HG02798 (cell line): ENCODE measurements around the gene DOCK2.

ENCODE experiments used
- ATAC-seq: cut with Tn5 transposase; IDR thresholded peaks from one replicate; pipeline ENCODE4 v1.9.1; 2021; ENCODE audit warnings: mild to moderate bottlenecking; ENCODE audit not compliant: unreplicated experiment, poor library complexity

The DOCK2 gene

DNA sequence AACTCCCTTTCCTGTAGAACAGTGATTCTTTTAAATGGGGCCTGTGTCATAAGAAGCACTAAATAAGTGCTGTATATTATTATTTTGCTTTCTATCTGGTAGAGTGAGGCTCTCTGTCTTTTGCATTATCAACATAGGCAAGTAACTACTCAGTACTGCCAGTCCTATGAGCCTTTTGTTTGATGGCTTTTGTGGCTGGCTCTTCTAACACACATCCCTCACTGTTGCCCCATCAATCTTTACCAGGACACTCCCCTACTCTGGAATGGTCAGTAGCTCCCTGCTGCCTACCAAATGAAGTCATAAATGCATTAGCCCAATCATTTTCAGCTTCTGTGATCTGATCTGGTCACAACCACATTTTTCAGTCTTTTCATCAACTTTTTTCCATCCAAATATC lies 205.6 kb downstream of the DOCK2 start:
- ATAC-seq, result no peak

DNA sequence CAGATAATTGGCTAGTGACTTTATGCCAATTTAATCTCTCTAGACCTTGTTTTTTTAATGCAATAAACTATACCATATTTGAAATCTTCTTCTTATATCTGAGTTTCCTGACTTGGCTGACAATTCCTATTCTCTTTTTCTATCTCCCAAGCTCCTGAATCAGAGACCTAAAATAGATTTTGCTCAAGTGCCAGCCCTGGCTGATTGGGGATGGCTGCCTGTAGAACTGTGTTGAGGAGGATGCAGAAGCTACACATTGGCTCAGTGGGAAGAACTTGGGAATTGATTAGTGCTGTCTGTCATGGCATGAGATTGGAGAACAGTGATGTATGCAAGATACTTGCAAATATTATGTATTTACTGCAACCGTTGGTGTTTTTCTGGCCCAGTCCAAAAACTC lies 210.4 kb downstream of the DOCK2 start:
- no peak for ATAC-seq

DNA sequence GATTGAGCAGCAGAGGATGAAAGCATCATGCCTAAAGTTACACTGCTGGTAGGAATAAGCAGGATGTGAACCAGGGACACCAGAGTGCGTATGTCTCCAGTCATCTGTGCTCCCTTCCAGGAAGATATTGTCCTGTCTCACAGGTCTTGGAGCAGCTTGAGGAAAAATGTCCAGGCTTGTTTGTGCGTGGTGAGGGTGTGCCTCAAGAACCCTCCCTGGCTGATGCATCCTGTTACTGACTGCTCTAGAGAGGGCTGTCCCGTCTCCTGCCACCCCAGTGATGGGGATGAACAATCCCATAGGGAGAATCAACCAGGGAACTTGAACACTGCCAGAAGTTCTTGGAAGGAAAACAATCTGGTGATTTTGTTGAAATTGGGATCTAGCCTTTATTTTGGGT lies 211.2 kb downstream of the DOCK2 start:
- no peak for ATAC-seq

DNA sequence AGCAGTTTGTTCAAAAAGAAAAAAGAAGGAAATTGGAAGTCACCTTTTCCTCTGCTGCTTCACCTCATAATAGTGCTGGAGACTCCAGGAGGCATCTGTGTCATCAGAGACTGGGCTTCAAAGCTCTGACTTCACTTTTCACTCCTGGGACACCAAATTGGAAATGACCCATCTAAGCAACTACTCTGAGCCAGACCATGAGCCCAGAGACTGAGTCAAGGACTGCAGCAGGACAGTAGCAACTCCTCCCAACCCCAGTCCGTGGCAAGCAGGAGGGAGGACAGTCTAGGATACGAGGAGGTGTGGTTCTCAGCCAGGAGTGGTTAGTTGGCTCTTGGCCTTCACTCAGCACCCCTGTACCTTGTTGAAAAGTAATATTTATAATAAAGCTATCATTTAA lies 211.7 kb downstream of the DOCK2 start:
- no peak for ATAC-seq

DNA sequence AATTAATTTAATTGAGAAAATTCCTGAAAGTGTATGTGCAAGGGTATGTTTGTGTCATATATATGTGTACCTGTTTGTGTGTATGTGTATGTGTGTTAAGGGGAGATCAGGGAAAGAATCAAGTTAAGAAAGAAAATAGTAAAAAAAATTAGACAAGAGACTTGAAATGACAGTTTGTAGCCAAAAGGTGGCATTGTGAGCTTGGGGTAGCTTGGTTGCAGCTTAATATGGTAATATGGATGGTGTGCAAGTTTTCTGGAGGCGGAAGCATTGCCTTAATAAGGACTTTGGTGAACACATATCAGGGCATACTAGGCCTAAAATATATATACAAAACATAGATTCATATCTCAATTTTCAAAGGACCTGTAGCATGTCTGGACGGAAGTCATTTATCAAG lies 213.3 kb downstream of the DOCK2 start:
- ATAC-seq, result no peak

DNA sequence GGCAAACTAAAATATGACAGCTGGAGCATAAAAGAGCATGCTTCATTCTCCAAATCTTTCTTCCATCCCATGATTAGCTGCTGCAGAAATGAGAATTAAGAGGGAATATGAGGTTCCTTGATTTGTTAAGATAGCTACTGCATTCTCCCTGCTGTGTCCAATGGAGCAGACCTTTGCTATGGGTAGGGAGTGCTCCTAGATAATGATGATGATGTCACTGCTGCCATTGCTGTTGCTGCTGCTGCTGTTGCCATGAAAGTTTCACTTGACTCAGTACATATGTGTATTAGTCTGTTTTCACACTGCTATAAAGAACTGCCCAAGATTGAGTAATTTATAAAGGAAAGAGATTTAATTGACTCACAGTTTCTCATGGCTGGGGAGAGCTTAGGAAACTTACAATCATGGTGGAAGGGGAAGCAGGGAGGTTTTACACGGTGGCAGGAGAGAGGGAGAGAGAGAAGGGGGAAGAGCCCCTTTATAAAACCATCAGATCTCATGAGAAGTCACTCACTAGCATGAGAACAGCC lies 214.3 kb downstream of the DOCK2 start:
- ATAC-seq, result no peak

DNA sequence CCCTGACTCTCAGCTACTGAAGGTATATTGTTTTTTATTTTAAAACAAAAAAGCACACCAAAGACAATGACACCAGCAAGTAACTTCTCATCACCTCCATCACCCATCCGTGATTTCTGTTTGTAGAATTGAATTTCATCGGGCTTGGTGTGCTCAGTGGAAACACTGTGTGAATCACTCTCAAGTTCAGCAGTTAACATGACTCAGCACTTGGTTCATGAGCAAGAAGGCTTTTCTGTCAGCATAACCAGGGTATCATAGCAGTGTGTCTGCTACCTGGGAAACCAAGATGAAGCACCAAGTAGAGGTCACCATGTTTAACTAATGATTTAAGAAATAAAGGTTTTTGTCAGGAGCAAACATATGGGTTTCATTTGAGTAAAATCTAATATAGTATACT lies 219.5 kb downstream of the DOCK2 start:
- ATAC-seq, result no peak

DNA sequence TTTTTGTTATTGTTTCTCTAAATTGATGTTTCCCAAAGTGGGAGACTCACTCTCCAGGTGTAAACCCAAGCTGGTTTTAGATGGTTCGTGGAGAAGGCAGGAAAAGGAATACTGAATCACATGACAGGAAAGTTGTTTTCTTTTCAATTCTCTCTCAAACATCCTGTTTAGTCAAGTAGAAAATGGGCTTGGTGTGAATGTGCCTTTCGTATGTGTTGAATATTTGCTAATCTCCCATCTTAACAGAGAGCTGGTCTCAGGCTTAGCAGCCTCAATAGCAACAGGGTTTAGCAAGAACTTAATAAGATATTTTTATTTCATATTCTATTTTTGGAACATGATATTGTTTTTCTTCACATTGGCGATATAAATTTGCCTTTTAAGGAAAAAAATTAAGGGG lies 223.5 kb downstream of the DOCK2 start:
- ATAC-seq, result no peak

DNA sequence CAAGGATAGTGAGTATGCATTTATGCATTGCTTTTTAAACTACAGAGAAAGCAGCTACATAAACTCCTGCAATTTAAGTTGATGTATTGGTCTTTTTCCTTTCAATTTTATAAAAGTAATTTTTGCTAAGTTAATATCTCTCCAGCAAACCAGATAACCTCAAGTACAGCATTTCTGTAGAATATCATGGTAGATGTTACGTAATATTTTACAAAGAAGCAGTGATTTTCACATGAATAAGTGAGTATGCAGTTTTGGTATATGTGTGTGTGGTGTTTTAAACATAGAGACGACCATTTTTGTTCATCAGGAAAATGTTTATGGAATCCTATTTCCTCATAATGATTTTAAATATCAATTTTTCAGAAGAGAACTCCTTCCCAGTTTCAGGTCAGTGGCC lies 224.4 kb downstream of the DOCK2 start:
- no peak for ATAC-seq

DNA sequence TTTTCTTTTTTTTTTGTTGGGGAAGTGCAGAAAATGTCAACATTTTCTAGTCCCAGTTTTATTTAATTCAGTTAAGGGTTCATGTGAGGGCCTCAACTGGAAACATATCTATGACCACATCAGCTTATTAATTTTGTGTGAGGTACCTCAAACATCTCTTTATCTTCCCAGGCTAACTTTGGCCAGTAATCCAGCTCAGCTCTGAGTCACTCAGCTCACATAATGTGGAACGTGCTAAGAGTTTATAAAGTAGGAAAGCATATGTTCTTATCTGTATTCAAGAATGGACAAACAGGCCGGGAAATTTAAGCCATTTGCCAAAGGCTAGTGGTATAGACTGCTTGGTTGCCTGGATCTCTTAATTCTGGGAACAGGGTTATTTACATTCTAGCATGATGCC lies 224.9 kb downstream of the DOCK2 start:
- no peak for ATAC-seq

DNA sequence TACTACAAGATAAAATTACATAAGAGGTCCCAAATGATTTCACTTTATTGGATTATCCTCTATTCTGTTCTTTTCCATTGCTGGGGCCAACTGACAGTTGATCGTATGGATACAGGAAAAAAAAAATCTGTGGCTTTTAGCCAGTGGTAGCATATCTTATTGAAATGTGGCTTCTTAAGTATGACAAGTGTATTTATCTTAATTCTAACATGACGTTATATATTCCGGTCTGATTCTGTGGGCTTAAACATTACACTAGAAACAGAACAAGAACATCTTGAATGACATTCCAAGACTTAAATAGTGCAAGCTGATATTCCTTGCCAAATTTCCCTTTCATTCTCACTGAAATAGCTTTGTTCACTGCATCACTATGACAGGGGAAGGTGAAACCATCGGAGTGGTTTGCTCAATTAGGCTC lies 225.3 kb downstream of the DOCK2 start:
- no peak for ATAC-seq

DNA sequence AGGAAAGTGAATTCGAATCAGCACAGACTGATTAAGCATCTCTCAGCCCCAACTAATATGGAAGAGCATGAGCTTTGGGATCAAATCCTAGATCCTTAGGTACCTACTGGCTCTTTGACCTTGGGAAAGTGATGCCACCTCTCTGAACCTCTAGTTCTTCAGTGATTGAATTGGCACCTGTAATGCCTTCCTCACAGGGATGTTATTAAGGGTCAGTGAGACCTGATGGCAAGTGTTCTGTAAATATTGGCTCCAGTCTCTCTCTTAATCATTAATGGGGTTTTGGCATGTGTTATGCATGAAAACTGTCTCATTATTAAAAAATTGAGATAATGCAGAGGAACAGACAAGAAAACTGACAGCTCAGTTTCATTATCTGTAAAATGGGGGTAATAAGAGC lies 227.4 kb downstream of the DOCK2 start:
- no peak for ATAC-seq

DNA sequence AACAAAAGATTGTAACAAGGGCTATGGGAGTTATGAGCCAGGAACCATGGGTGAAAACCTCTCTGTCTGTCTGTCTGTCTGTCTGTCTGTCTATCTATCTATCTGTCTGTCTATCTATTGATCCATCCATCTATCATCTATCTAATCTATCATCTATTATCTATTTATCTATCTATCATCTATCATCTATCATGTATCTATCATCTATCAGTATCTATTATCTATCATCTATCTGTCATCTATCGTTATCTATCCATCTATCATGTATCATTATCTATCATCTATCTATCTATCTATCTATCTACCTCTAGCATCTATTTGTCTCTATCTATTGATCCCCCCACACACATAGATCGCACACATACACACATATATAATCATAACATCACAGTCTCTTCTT lies 230.3 kb downstream of the DOCK2 start:
- no peak for ATAC-seq

DNA sequence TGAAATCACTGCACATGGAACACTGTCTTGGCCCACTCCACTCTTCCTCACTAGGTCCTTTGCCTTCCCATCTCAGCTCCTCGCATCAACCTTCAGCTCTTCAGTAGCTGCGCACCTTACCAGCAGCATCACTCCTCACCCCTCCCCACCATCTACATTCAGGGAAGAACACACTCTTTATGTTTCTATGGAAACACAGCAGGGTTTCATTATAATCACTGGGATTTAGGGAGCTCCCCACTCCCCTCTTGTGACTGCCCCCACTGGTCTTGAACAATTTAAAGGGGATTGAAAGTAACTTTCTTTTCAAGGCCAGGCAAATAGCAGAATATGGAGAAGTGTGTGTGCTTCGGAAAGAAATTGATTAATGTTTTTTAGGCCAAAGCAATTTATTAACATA lies 232.0 kb downstream of the DOCK2 start:
- ATAC-seq, result no peak

DNA sequence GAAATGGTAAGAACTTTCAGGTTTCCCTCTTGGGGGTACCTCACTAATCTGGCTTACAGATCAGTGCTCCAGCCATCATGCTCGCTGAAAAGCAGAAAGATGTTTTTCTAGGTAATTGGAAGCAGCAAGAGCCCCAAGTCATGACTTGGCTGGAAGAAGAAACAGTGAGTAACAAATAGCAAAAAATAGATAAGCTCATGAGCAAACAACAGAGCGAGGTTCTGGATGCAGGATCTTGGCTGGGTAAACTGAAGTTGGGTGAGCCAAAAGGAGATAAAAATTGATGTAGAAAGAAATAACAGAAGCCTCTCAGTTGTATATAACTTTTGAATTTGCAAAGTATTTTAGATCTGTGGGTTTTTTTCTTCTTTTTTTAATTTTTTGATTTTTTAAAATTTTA lies 233.1 kb downstream of the DOCK2 start:
- no peak for ATAC-seq

DNA sequence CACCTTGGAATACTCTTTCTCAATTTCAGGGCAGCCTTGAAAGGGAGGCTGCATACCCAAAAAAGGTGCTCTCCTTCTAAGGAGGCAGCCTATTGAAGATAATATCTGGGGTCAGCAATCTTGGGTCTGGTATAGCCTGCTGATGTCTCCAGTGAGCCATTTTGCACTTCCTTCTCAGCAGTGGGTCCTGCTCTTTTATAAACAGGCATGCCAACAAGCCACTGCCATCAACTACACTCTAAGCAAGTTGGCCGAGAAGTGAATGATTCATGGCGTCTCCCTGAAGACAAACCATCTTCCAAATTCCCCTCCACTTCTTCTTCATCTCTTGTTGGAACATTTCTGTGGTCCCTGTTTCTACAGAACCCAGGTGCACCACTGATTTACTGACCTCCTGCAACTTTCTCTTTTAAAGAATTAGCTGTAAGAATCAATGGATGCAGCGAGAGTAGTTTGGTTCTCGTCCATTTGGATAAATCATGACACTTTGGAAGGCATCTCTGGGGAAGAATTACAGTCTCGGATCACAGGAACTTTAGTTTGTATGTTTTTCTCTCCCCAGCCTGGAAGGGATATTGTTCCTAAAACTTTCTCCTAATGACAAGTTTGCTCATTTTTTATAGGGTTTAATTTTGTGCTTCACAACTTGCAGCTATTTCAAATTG lies 234.9 kb downstream of the DOCK2 start:
- ATAC-seq, result no peak

DNA sequence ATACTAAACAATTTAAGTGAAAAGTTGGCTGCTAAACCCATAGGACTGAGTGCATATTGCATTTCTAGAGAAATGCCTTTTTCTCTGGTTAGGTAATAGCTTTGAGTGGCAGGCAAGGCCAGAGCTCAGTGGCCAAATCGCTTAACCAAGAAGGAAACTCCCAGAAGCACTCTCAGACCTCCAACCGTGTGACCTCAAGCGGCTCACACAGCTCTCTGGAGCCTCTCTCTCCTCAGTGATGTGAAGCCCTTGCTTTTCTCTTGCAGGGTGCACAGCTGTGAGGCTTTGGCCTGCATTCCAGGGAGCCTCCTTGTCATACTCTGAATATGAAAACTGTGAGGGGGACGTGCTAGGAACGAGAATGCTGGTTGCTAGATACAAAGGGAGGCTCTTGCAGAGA lies 236.6 kb downstream of the DOCK2 start:
- no peak for ATAC-seq

DNA sequence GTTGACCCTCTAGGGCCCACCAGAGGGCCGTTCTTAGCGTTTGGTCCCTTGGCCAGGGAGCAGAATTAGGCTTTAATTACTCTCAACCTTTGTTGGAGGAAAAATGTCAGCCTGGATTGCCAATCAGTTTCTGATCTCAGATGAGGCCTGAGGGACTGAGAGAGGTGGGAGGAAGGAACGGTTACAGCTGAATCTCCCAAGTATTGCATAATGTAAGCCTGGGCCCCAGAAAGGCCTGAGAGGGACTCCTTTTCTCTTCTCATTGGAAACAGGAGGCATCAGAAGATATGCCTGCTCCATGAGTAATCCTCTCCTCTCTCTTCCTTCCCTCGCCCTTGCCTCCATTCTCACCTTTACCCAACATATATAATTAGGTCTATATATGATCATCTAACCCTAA lies 237.5 kb downstream of the DOCK2 start:
- ATAC-seq, result no peak

DNA sequence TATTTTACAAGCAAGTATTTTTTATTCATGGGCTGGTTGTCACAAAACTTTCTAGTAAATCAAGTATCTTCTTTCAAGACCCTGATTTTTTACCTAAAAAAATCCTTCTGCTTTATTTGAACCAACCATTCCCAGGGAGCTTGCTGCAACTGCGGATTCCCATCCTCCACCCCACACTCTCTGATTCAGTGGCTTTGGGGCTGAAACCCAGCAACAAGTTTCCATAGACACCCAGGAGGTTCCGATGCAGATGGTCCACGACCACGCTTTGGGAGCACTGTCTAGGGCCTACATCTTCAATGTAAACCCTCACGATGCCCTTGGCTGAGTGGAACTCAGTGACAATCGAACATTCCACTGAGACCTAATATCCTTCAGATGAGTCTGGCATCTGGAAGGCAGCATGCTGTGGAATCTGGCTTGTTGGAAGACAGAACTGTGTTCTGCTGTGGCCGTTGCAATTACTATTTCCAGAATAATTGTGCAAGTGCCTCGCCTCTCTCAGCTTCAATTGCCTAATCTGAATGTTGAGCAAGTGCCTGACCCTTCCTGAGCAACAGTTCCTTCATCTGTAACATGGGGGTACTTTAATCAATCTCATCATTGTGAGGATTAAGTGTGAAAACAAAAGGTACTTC lies 238.1 kb downstream of the DOCK2 start:
- ATAC-seq, result no peak

DNA sequence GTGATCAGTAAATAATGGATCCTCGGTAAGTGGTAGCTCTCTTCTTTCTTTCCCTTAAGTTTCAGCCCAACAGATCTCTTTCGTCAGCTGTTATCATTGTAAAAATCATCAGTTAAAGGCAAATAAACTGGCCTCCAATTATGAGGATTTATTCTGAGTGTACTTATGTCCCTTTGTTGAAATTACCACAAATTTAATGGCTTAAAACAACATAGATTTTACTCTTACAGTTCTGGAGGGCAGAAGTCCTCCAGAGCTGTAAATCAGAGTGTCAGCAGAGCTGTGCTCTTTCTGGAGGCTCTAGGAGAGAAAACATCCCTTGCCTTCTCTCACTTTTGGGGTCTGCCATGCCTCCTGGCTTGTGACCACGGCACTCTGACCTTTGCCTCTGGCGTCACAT lies 238.7 kb downstream of the DOCK2 start:
- no peak for ATAC-seq

DNA sequence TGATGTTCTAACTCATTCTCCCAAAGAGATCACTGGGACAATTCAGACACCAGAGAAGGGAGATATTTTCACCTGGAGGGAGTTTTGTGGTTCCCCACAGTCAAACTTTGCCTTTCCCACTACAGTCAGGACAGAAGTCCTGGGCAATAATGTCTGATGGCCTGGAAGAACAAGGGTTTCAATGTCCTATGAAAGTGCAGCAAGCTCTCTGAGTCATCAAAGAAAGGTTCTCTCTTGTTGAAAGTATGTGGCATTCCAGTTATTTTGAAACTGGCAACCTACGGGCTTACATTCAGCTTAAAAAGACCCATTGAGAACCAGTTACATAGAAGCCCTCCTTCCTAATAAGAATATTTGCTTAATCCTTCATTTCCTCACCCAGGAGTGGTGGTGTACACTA lies 239.3 kb downstream of the DOCK2 start:
- no peak for ATAC-seq

DNA sequence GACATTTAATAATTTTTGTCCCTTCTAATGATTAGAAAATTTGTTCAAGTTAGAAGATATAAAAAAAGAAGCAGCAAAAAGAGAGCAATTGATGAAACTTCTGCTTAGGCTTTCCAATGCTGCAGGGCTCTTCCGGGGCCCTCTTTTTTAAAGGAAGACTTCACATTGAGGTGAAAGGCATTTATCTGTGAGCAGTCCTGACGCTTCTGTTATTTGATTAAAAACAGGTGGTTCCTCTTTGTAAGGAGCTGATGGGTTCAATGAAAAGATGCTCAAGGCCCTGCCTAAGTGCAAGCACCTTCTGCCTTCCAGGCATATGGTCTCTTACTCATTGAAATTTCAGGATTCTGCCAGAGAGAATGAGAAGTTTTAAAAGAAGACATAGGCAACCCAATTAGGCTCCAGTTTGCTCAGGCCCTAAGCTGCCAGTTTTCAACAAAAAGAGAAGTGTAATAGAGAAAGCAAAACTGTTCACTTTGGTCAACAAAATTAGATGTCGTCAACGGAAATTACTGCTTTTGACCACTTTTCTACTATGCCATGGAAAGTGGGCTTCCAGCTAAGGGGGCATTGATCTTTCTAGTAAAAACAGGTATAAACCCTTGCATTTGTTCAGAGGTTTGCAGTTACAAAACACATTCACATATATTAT lies 243.1 kb downstream of the DOCK2 start:
- ATAC-seq, result peak; percentile 64
